ENCODE results near the gene LIF.

The LIF gene

GRCh38 chr22:30294830-30295229, 48.3 kb upstream of the LIF start:
- H3K79me2 ChIP-seq (ENCODE audit: insufficient read depth, low read length), result peaks cover 9% of the 10 kb centered on the region; the same call in 1 of the 2 replicates
- H3K9me2 ChIP-seq (replicated peaks; ENCODE audit: low read depth, low read length), result no peaks in the 10 kb centered on the region
- H3K27me3 ChIP-seq (ENCODE audit: insufficient read depth, low read length, poor library complexity, severe bottlenecking), result no peaks in the 10 kb centered on the region
- no peaks in the 10 kb centered on the region for H4K20me1 ChIP-seq (ENCODE audit: insufficient read depth, low read length, poor library complexity, severe bottlenecking)
- H3K4me2 ChIP-seq (ENCODE audit: low read depth, low read length, poor library complexity, severe bottlenecking), result no peak overlapping the region
- no peak overlapping the region for H2AFZ ChIP-seq (ENCODE audit: low read length)
- H3K4me3 ChIP-seq (ENCODE audit: low read length, poor library complexity, severe bottlenecking), result no peak overlapping the region
- 0 out of 2 replicates have a peak, but pooled peaks cover 8% of the 10 kb centered on the region for H3F3A ChIP-seq (ENCODE audit: low read depth)
- H3K9ac ChIP-seq (ENCODE audit: low read depth, low read length, poor library complexity, severe bottlenecking), result no peak overlapping the region
- no peaks in the 10 kb centered on the region for H3K9me3 ChIP-seq (ENCODE audit: insufficient read depth, low read depth, low read length)
- H3K36me3 ChIP-seq (ENCODE audit: insufficient read depth, low read length), result peaks cover 86% of the 10 kb centered on the region; the same call in 1 of the 2 replicates
- no peak for TF ChIP-seq CTCF (conservative IDR thresholded peaks at IDR 0.05; ENCODE audit: low read length)
- no peak for TF ChIP-seq EZH2phosphoT487 (IDR thresholded peaks at IDR 0.05; ENCODE audit: borderline replicate concordance)
- peaks cover 19% of the 10 kb centered on the region for H3K4me1 ChIP-seq (ENCODE audit: insufficient read depth, low read length, poor library complexity, severe bottlenecking)

- H3K4me1 ChIP-seq (ENCODE audit: insufficient read depth, low read length, poor library complexity, severe bottlenecking), result peaks cover 22% of the 10 kb centered on the region
- no peak overlapping the region for H3K4me2 ChIP-seq (ENCODE audit: low read depth, low read length, poor library complexity, severe bottlenecking)
- no peak overlapping the region for H2AFZ ChIP-seq (ENCODE audit: low read length)
- H3K36me3 ChIP-seq (ENCODE audit: insufficient read depth, low read length), result peaks cover 81% of the 10 kb centered on the region; the same call in 1 of the 2 replicates
- H3K4me3 ChIP-seq (ENCODE audit: low read length, poor library complexity, severe bottlenecking), result no peak overlapping the region
- H3K9me2 ChIP-seq (replicated peaks; ENCODE audit: low read depth, low read length), result no peaks in the 10 kb centered on the region
- TF ChIP-seq CTCF (conservative IDR thresholded peaks at IDR 0.05; ENCODE audit: low read length) (no peak), EZH2phosphoT487 (IDR thresholded peaks at IDR 0.05; ENCODE audit: borderline replicate concordance) (no peak)
- H3K27me3 ChIP-seq (ENCODE audit: insufficient read depth, low read length, poor library complexity, severe bottlenecking), result no peaks in the 10 kb centered on the region
- H3K9ac ChIP-seq (ENCODE audit: low read depth, low read length, poor library complexity, severe bottlenecking), result no peak overlapping the region
- peaks cover 6% of the 10 kb centered on the region; the same call in 1 of the 2 replicates for H3K79me2 ChIP-seq (ENCODE audit: insufficient read depth, low read length)
- no peaks in the 10 kb centered on the region for H4K20me1 ChIP-seq (ENCODE audit: insufficient read depth, low read length, poor library complexity, severe bottlenecking)
- 0 out of 2 replicates have a peak, but pooled peaks cover 8% of the 10 kb centered on the region for H3F3A ChIP-seq (ENCODE audit: low read depth)
- no peaks in the 10 kb centered on the region for H3K9me3 ChIP-seq (ENCODE audit: insufficient read depth, low read depth, low read length)
Measured at GRCh38 chr22:30294066-30294465, 47.5 kb upstream of the LIF start.

GRCh38 chr22:30293026-30293425, 46.5 kb upstream of the LIF start:
- Histone ChIP-seq H3K4me2 (ENCODE audit: low read depth, low read length, poor library complexity, severe bottlenecking) (no peak overlapping the region), H3K36me3 (ENCODE audit: insufficient read depth, low read length) (peaks cover 70% of the 10 kb centered on the region; the same call in 1 of the 2 replicates), H3K9ac (ENCODE audit: low read depth, low read length, poor library complexity, severe bottlenecking) (no peak overlapping the region), H3K4me1 (ENCODE audit: insufficient read depth, low read length, poor library complexity, severe bottlenecking) (peaks cover 30% of the 10 kb centered on the region), H3F3A (ENCODE audit: low read depth) (0 out of 2 replicates have a peak, but pooled peaks cover 8% of the 10 kb centered on the region), H3K4me3 (ENCODE audit: low read length, poor library complexity, severe bottlenecking) (no peak overlapping the region), H3K9me2 (replicated peaks; ENCODE audit: low read depth, low read length) (no peaks in the 10 kb centered on the region), H3K9me3 (ENCODE audit: insufficient read depth, low read depth, low read length) (no peaks in the 10 kb centered on the region), H2AFZ (ENCODE audit: low read length) (no peak overlapping the region), H3K27me3 (ENCODE audit: insufficient read depth, low read length, poor library complexity, severe bottlenecking) (no peaks in the 10 kb centered on the region), H3K79me2 (ENCODE audit: insufficient read depth, low read length) (peaks cover 9% of the 10 kb centered on the region), H4K20me1 (ENCODE audit: insufficient read depth, low read length, poor library complexity, severe bottlenecking) (no peaks in the 10 kb centered on the region)
- TF ChIP-seq EZH2phosphoT487 (IDR thresholded peaks at IDR 0.05; ENCODE audit: borderline replicate concordance), result no peak
- no peak for TF ChIP-seq CTCF (conservative IDR thresholded peaks at IDR 0.05; ENCODE audit: low read length)
